NT2/D1 (cell line): ENCODE data around the gene CELSR1.

Experiments used
- DNase-seq: peaks from one replicate; pipeline ENCODE4 v3.0.0-alpha.2; 2011; ENCODE audit warnings: low read depth, low spot score
- H3K27me3 ChIP-seq: 2 replicates; pipeline ENCODE4 v1.6.0; 2011; ENCODE audit warnings: mild to moderate bottlenecking; ENCODE audit not compliant: insufficient read length, insufficient read depth
- H3K36me3 ChIP-seq: 2 replicates; pipeline ENCODE4 v1.6.1; 2011; ENCODE audit warnings: mild to moderate bottlenecking, low read length, mixed read lengths; ENCODE audit not compliant: insufficient read depth, insufficient read length
- H3K4me1 ChIP-seq: 2 replicates; pipeline ENCODE4 v1.5.1; 2011; ENCODE audit not compliant: insufficient read depth, insufficient read length
- H3K4me3 ChIP-seq: 2 replicates; pipeline ENCODE4 v1.5.1; 2011; ENCODE audit warnings: low read depth; ENCODE audit not compliant: insufficient read length
- H3K9ac ChIP-seq: 2 replicates; pipeline ENCODE4 v1.6.0; 2011; ENCODE audit warnings: low read depth; ENCODE audit not compliant: insufficient read length
- H3K9me3 ChIP-seq: 2 replicates; pipeline ENCODE4 v1.5.1; 2011; ENCODE audit warnings: mild to moderate bottlenecking, low read length; ENCODE audit not compliant: insufficient read depth
- SUZ12 ChIP-seq: IDR thresholded peaks from 2 replicates; pipeline ENCODE4 v1.6.1; 2011; ENCODE audit not compliant: insufficient read length, insufficient read depth; ENCODE audit errors: extremely low read depth
- YY1 ChIP-seq: IDR thresholded peaks from 2 replicates; pipeline ENCODE4 v1.6.1; 2011; ENCODE audit not compliant: insufficient read length, insufficient read depth
- ZNF274 ChIP-seq: IDR thresholded peaks from 2 replicates; pipeline ENCODE4 v1.6.1; 2011; ENCODE audit warnings: mild to moderate bottlenecking, low read depth, low read length

The CELSR1 gene

GRCh38 chr22:46331496-46331895, 205.9 kb downstream of the CELSR1 start:
- Histone ChIP-seq H3K27me3 (no peaks in the 10 kb centered on the region), H3K4me3 (no peak overlapping the region), H3K9ac (no peak overlapping the region), H3K9me3 (no peaks in the 10 kb centered on the region), H3K36me3 (peaks cover 70% of the 10 kb centered on the region), H3K4me1 (no peaks in the 10 kb centered on the region)
- no peak for DNase-seq
- TF ChIP-seq ZNF274 (no peak), YY1 (no peak), SUZ12 (no peak)

DNA sequence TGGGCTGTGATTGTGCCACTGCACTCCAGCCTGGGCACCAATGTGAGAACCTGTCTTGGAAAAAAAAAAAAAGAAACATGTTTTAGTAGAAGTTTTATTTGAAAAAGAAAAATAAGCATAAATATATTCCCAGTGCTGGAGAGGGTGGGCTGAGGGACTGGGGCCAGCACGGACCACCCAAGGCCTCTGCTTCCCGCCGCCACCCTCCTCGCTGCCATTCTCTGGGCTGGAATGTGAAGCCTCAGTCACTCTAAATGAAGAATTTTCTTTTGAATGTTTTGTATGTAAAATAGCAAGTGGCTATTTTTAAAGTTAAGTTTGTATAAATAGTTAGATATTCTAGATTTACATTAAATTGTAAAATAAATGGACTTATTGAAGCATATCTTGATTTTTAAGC, 207.0 kb downstream of the CELSR1 start:
- H3K4me1 ChIP-seq, result no peaks in the 10 kb centered on the region
- H3K27me3 ChIP-seq, result no peaks in the 10 kb centered on the region
- no peak overlapping the region for H3K4me3 ChIP-seq
- no peak for DNase-seq
- H3K36me3 ChIP-seq, result peaks cover 80% of the 10 kb centered on the region
- H3K9ac ChIP-seq, result no peak overlapping the region
- no peaks in the 10 kb centered on the region for H3K9me3 ChIP-seq
- no peak for TF ChIP-seq ZNF274
- no peak for TF ChIP-seq SUZ12
- no peak for TF ChIP-seq YY1

GRCh38 chr22:46329616-46330015, 207.8 kb downstream of the CELSR1 start:
- Histone ChIP-seq H3K9me3 (no peaks in the 10 kb centered on the region), H3K4me3 (no peak overlapping the region), H3K4me1 (no peaks in the 10 kb centered on the region), H3K27me3 (no peaks in the 10 kb centered on the region), H3K36me3 (peaks cover 87% of the 10 kb centered on the region), H3K9ac (no peak overlapping the region)
- no peak for TF ChIP-seq ZNF274
- TF ChIP-seq SUZ12, result no peak
- no peak for TF ChIP-seq YY1
- no peak for DNase-seq

DNA sequence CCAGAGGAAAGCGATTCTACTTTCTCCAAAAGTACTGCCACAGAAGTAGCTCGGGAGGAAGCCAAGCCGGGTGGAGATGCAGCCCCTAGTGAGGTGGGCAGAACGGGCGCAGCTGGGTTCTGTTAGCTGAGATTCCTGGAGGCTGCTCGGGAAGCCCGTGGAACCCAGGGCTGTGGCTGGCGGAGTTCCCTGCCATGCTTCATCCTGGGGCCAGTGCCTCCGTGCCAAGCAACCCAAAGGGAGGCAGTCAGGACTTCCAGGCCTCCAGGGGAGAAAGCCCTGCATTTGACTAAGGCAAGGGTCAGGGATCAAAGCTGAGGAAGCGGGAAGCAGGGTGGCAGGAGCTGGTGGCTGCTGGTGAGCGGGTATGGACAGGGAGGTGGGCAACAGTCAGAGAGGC, 208.6 kb downstream of the CELSR1 start:
- no peaks in the 10 kb centered on the region for H3K27me3 ChIP-seq
- no peak overlapping the region for H3K9ac ChIP-seq
- H3K36me3 ChIP-seq, result peaks cover 93% of the 10 kb centered on the region
- no peaks in the 10 kb centered on the region for H3K4me1 ChIP-seq
- DNase-seq, result no peak
- no peaks in the 10 kb centered on the region for H3K9me3 ChIP-seq
- H3K4me3 ChIP-seq, result no peak overlapping the region
- TF ChIP-seq YY1 (no peak), ZNF274 (no peak), SUZ12 (no peak)

- H3K27me3 ChIP-seq, result no peaks in the 10 kb centered on the region
- no peak for DNase-seq
- H3K9me3 ChIP-seq, result no peaks in the 10 kb centered on the region
- TF ChIP-seq YY1 (no peak), SUZ12 (no peak)
- peaks cover 94% of the 10 kb centered on the region for H3K36me3 ChIP-seq
- H3K4me3 ChIP-seq, result no peak overlapping the region
- no peak overlapping the region for H3K9ac ChIP-seq
- no peaks in the 10 kb centered on the region for H3K4me1 ChIP-seq
Observed at GRCh38 chr22:46327691-46328465, 209.5 kb downstream of the CELSR1 start.

DNA sequence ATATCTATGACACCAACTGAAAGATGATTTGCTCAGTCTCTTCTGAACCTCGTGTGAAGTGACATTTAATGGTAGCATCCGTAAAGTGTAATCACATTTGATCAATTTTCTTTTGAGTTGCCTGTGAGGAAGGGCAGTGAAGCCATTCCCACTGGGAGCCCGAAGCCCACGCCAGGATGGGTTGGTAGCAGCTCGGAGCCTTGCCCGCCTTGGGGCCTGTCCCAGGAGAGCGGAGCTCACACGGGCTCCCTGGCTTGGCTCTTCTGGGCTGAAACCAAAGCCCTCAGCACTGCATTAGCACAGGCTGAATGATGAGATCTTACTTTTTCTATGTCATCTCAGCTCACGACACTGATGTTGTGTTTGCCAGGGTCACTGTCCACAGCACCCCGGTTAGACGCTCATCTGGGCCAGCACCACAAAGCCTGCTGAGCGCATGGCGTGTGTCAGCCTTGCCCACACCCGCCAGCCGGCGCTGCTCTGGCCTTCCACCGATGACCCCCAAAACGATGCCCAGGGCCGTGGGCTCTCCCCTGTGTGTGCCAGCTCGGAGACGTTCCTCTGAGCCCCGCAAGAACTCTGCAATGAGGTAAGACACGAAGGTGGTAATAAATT, 211.2 kb downstream of the CELSR1 start:
- no peak for DNase-seq
- Histone ChIP-seq H3K4me3 (no peak overlapping the region), H3K9me3 (no peaks in the 10 kb centered on the region), H3K4me1 (no peaks in the 10 kb centered on the region), H3K36me3 (peaks cover 87% of the 10 kb centered on the region), H3K9ac (no peak overlapping the region), H3K27me3 (no peaks in the 10 kb centered on the region)
- TF ChIP-seq SUZ12, result no peak
- TF ChIP-seq YY1, result no peak
- TF ChIP-seq ZNF274, result no peak

DNA sequence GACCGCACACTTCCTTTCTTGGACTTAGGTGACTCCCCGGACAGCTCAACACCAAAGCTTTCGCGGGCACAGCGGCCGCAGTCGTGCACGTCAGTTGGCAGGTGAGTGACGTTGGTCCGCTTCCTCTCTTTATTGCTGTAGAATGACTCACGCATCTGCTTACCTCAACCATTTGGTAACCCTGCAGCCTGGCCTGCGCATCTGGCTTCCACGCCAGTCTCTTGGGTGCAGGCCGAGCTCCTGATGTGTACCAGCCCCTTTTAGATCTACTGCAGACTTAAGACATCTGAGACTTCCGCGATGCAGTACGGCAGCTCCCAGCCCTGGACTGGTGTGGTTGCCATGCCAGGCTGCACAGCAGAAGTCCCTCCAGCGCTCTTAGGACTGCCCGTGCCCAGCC, 214.3 kb downstream of the CELSR1 start:
- H3K4me3 ChIP-seq, result no peak overlapping the region
- no peak for TF ChIP-seq ZNF274
- no peak for TF ChIP-seq SUZ12
- no peak for TF ChIP-seq YY1
- no peaks in the 10 kb centered on the region for H3K27me3 ChIP-seq
- no peak for DNase-seq
- no peaks in the 10 kb centered on the region for H3K9me3 ChIP-seq
- no peak overlapping the region for H3K9ac ChIP-seq
- peaks cover 85% of the 10 kb centered on the region for H3K36me3 ChIP-seq
- H3K4me1 ChIP-seq, result no peaks in the 10 kb centered on the region
